DMS53 (cell line): ENCODE data around the gene ITPRID2.

Source experiments
- DNase-seq: peaks from one replicate; lab custom pipeline; 2025; lab: John Stamatoyannopoulos, UW

The ITPRID2 gene

DNA sequence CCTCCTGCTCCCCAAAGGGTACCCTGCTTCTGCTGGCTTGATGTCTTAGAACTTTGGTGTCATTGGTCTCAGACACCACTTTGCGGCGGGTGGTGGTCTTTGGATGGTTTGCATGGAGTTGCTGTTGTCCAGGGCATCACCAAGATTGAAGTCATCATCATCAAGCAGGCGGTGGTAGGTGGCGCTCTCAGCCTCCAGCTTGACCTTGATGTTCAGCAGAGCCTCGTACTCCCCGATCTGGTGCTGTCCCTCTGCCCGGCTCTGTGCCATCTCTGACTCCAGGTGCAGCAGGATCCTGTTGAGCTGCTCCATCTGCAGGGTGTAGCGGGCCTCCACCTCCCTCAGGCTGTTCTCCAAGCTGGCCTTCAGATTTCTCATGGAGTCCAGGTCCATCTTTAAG lies 69.6 kb downstream of the ITPRID2 start:
- peak; percentile 32 for DNase-seq

DNA sequence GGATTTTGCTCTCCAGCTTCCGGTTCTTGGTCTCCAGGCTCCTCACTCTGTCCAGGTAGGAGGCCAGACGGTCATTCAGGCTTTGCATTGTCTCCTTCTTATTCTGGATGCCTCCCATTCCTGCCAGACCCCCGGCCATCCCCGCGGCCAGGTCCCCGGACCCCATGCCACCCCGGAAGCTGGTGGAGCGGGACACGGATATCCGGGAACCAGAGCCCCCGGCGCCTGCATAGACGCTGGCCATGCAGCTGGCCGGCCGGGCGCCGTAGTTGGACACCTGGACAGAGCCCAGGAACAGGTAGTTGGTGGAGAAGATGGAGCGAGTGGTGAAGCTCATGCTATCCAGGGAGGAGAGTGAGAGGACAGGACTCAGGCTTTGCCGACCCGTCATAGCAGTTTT lies 70.6 kb downstream of the ITPRID2 start:
- DNase-seq = no peak

DNA sequence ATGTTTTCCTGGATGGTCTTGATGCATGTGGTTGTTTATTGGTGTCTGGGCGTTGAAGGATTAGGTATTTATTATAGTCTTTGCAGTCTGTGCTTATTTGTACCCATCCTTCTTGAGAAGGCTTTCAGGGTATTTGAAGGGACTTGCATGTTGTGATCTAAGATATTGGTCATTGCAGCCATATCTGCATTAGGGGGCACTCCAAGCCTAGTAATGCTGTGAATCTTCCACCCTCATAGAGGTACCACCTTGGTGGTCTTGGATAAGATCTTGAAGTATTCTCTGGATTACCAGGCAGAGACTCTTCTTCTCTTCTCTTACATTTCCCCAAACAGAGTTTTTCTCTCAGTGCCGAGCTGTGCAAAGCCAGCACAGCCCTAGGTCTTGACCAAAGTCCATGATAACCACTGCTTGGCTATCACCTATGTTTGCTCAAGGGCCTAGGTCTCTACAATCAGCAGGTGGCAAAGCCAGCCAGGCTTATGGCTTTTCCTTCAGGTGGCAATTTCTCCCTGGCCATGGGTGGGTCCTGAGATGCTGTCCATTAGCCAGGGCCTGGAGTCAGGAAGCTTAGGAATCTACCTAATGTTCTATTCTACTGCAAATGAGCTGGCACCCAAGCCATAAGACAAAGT lies 78.7 kb downstream of the ITPRID2 start:
- DNase-seq = peak; percentile 33

DNA sequence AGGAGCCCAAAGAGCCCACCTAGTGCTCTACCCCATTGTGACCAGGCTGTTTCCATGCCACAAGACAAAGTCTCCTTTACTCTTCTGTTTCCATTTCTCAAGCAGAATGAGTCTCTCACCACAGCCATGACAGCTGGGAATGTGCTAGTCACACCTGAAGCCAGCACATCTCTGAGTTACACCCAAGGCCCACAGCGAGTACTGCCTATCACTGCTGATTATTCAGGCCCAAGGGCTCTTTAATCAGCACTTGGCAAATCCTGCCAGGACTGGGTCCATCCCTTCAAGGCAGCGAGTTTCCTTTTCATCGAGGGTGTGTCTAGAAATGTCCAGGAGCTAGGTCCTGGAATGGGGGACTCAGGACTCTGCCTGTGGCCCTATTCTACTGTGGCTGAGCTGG lies 79.5 kb downstream of the ITPRID2 start:
- DNase-seq = no peak

DNA sequence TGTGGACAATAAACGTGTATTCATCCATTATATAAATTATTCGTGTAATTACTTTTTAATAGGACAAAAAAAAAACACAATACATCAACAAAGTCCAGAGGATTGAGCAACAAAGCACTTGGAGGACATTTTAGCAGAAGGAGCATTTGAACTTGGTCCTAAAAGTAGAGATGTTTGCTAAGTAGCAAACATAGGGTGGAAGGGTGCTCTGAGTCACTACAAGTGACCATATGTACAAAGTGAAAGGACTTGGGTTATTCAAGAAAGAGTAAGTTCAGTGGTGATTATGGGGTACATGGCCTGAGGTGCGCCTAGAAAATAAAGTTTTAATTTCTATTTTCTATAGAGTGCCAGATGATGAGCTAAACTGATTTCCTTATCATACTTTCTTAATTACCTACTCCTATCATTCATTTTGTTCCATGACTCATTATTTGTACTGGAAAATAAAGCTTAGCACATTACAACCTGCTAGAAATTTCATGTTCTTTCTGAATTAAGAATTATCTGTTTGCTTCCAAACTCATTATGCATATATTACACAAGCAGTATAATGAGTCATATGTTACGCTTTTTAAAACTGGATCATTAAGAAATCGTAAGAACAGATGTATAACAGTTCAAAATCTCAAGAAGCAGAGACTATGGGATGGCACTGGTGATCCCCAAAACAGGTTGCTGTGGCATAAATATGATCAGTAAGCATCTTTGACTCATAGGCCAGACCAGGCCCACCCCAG lies 81.1 kb downstream of the ITPRID2 start:
- DNase-seq = no peak

DNA sequence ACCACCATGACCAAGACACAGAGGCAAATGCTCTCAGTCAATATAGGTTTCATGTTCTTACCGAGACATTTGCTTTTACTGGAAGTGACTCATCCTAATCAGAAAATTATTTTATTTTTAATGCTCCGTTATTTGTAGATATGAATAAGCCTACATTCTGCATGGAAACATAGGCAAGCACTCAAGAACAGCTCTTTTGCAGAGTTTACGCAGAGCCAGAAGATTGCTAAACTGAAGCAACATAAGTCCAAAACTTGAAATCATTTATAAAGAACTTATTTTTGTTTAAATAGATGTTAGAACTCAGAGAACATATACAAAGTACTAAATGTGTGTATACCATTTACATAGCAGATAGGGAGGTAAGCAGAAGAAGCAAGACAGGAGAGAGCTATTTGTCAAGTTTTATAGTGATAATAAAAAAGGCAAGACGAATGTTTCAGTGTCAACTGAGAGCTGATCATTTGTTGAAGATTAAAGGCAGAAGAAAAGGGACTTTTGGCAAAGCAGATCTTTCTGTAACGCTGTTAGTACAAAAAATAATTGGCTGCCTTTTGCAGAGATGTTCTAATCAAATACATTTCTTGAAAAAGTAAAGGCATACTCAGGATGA lies 81.7 kb downstream of the ITPRID2 start:
- DNase-seq = no peak

DNA sequence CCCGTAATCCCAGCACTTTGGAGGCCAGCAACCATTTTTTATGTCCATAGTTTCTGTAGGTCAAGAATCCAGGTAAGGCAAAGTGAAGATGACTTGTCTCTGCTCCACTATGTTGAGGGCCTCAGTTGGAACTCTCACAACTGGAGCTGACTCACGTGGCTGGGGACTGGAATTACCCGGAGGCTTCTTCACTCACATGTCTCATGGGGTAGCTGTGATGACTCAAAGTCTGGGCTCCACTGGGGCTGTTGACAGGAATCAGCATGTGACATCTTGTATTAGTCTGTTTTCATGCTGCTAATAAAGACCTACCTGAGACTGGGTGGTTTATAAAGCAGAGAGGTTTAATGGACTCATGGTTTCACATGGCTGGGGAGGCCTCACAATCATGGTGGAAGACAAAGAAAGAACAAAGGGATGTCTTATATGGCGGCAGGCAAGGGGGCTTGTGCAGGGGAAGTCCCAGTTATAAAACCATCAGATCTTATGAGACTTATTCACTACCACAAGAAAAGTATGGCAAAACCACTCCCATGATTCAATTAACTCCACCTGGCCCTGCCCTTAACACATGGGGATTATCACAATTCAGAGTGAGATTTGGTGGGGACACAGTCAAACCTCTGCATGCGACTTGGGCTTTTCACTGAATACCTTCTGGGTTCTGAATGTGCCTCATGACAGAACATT lies 86.3 kb downstream of the ITPRID2 start:
- DNase-seq = peak; percentile 37

DNA sequence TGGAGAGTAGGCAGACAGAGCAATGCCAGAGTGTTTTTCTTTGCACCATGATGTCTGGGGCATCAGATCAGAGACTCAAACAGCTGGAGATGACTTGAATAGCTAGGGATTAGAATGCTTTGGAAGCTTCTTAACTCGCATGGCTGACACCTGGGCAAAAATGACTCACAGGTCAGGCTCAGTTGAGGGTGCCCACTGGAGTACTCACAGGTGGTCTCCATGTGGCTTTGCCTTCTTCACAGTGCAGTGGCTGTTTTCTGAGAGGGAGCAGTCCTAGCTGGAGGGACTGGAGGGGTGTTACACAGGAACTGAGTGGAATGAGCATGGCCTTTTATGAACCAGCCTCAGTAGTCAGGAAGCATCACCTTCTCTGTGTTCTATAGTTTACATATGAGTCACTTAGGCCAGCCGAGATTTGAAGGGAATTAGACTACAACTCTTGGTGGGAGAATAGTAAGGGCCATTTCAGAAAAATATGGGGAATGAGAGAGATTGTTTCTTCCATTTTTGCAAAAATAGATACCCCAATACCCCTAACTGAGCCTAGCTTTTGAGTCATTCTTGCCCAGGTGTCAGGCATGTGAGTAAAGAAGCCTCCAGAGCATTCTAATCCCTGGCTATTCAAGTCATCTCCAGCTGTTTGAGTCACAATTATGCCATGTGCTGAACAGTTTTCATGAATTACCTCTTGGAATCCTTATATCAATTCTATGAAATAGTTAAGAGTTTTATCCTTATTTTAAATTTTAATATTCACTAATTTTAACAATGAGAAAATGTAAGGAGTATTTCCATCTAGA lies 87.0 kb downstream of the ITPRID2 start:
- no peak for DNase-seq
